IPS-20b (cell line): ENCODE measurements around the gene RASSF5.

Source experiments
- H3K27ac ChIP-seq: one replicate; pipeline ENCODE4 v1.5.1; 2013; ENCODE audit warnings: low read length
- H3K27me3 ChIP-seq: 2 replicates; pipeline ENCODE4 v1.6.1; 2013; ENCODE audit warnings: mild to moderate bottlenecking, low read length, inconsistent platforms; ENCODE audit not compliant: insufficient read depth
- H3K36me3 ChIP-seq: 2 replicates; pipeline ENCODE4 v1.6.1; 2013; ENCODE audit warnings: low read depth, mild to moderate bottlenecking, inconsistent platforms, low read length, moderate library complexity; ENCODE audit not compliant: insufficient read depth
- H3K4me1 ChIP-seq: 2 replicates; pipeline ENCODE4 v1.6.1; 2013; ENCODE audit warnings: mild to moderate bottlenecking, control low read depth, inconsistent platforms, low read length, moderate library complexity; ENCODE audit not compliant: insufficient read depth
- H3K4me3 ChIP-seq: 2 replicates; pipeline ENCODE4 v1.5.1; 2013; ENCODE audit warnings: mild to moderate bottlenecking, low read length, inconsistent platforms
- H3K9ac ChIP-seq: 2 replicates; pipeline ENCODE4 v1.6.1; 2013; ENCODE audit warnings: low read depth, mild to moderate bottlenecking, inconsistent platforms, low read length, moderate library complexity
- H3K9me3 ChIP-seq: 2 replicates; pipeline ENCODE4 v1.6.1; 2013; ENCODE audit warnings: mild to moderate bottlenecking, low read depth, low read length, inconsistent platforms; ENCODE audit not compliant: insufficient read depth

The RASSF5 gene

GRCh38 chr1:206489980-206490770 is 17.2 kb upstream of the RASSF5 start:
- Histone ChIP-seq H3K4me1 (no peaks in the 10 kb centered on the region), H3K9me3 (no peaks in the 10 kb centered on the region), H3K27me3 (no peaks in the 10 kb centered on the region), H3K27ac (no peak overlapping the region), H3K36me3 (peaks cover 6% of the 10 kb centered on the region), H3K9ac (no peak overlapping the region), H3K4me3 (no peak overlapping the region)

- Histone ChIP-seq H3K27me3 (no peaks in the 10 kb centered on the region), H3K9me3 (no peaks in the 10 kb centered on the region), H3K9ac (no peak overlapping the region), H3K4me3 (no peak overlapping the region), H3K36me3 (peaks cover 6% of the 10 kb centered on the region), H3K4me1 (no peaks in the 10 kb centered on the region), H3K27ac (no peak overlapping the region)
These were observed 16.4 kb upstream of the RASSF5 start for GRCh38 chr1:206490771-206491405.

- H3K27ac ChIP-seq = no peak overlapping the region
- no peaks in the 10 kb centered on the region for H3K4me1 ChIP-seq
- H3K9me3 ChIP-seq = no peaks in the 10 kb centered on the region
- no peaks in the 10 kb centered on the region for H3K27me3 ChIP-seq
- no peak overlapping the region for H3K4me3 ChIP-seq
- H3K9ac ChIP-seq = no peak overlapping the region
- peaks cover 6% of the 10 kb centered on the region for H3K36me3 ChIP-seq
These were observed 15.7 kb upstream of the RASSF5 start for GRCh38 chr1:206491616-206492015.

GRCh38 chr1:206492589-206492988 is 14.7 kb upstream of the RASSF5 start:
- no peaks in the 10 kb centered on the region for H3K9me3 ChIP-seq
- no peak overlapping the region for H3K27ac ChIP-seq
- H3K4me1 ChIP-seq = no peaks in the 10 kb centered on the region
- H3K4me3 ChIP-seq = no peak overlapping the region
- H3K36me3 ChIP-seq = peaks cover 6% of the 10 kb centered on the region
- no peaks in the 10 kb centered on the region for H3K27me3 ChIP-seq
- no peak overlapping the region for H3K9ac ChIP-seq

GRCh38 chr1:206493279-206493678 is 14.1 kb upstream of the RASSF5 start:
- Histone ChIP-seq H3K36me3 (peaks cover 6% of the 10 kb centered on the region), H3K4me3 (no peak overlapping the region), H3K27ac (no peak overlapping the region), H3K9ac (no peak overlapping the region), H3K4me1 (no peaks in the 10 kb centered on the region), H3K9me3 (no peaks in the 10 kb centered on the region), H3K27me3 (no peaks in the 10 kb centered on the region)

GRCh38 chr1:206495011-206495461 is 12.3 kb upstream of the RASSF5 start:
- Histone ChIP-seq H3K4me1 (no peaks in the 10 kb centered on the region), H3K9me3 (no peaks in the 10 kb centered on the region), H3K4me3 (no peak overlapping the region), H3K27me3 (no peaks in the 10 kb centered on the region), H3K27ac (no peak overlapping the region), H3K9ac (no peak overlapping the region), H3K36me3 (peaks cover 6% of the 10 kb centered on the region)

- peaks cover 6% of the 10 kb centered on the region for H3K36me3 ChIP-seq
These were observed 11.8 kb upstream of the RASSF5 start for GRCh38 chr1:206495493-206496046.

GRCh38 chr1:206496131-206496793 is 11.1 kb upstream of the RASSF5 start:
- Histone ChIP-seq H3K4me3 (no peak overlapping the region), H3K27ac (no peak overlapping the region), H3K36me3 (peaks cover 6% of the 10 kb centered on the region), H3K9me3 (no peaks in the 10 kb centered on the region), H3K4me1 (no peaks in the 10 kb centered on the region; the same call in 1 of the 2 replicates), H3K27me3 (no peaks in the 10 kb centered on the region), H3K9ac (no peak overlapping the region)

More at GRCh38 chr1:206495493-206496046, 11.8 kb upstream of the RASSF5 start:
- no peaks in the 10 kb centered on the region for H3K27me3 ChIP-seq
- H3K9me3 ChIP-seq = no peaks in the 10 kb centered on the region
- H3K4me3 ChIP-seq = no peak overlapping the region
- no peaks in the 10 kb centered on the region for H3K4me1 ChIP-seq
- no peak overlapping the region for H3K27ac ChIP-seq
- H3K9ac ChIP-seq = no peak overlapping the region

GRCh38 chr1:206497363-206497762 is 10.0 kb upstream of the RASSF5 start:
- no peaks in the 10 kb centered on the region for H3K9me3 ChIP-seq
- H3K4me1 ChIP-seq = no peaks in the 10 kb centered on the region; the same call in 1 of the 2 replicates
- H3K27ac ChIP-seq = no peak overlapping the region
- H3K4me3 ChIP-seq = no peak overlapping the region
- peaks cover 8% of the 10 kb centered on the region for H3K27me3 ChIP-seq
- H3K36me3 ChIP-seq = peaks cover 2% of the 10 kb centered on the region
- H3K9ac ChIP-seq = no peak overlapping the region

- Histone ChIP-seq H3K9ac (no peak overlapping the region), H3K27me3 (peaks cover 12% of the 10 kb centered on the region), H3K4me1 (no peaks in the 10 kb centered on the region; the same call in 1 of the 2 replicates), H3K4me3 (no peak overlapping the region), H3K27ac (no peak overlapping the region), H3K9me3 (no peaks in the 10 kb centered on the region), H3K36me3 (no peaks in the 10 kb centered on the region; the same call in 1 of the 2 replicates)
These were observed 9.6 kb upstream of the RASSF5 start for GRCh38 chr1:206497774-206498173.

GRCh38 chr1:206498685-206499084 is 8.6 kb upstream of the RASSF5 start:
- no peak overlapping the region for H3K27ac ChIP-seq
- peaks cover 21% of the 10 kb centered on the region for H3K27me3 ChIP-seq
- no peak overlapping the region for H3K9ac ChIP-seq
- H3K9me3 ChIP-seq = no peaks in the 10 kb centered on the region
- no peak overlapping the region for H3K4me3 ChIP-seq
- no peaks in the 10 kb centered on the region; the same call in 1 of the 2 replicates for H3K36me3 ChIP-seq
- H3K4me1 ChIP-seq = no peaks in the 10 kb centered on the region; the same call in 1 of the 2 replicates
